AG08395 (cell line): ENCODE results near the gene ZFAND3.

Experiments used
- DNase-seq: peaks from one replicate; pipeline ENCODE4 v3.0.0; 2012; ENCODE audit warnings: mixed read lengths, low spot score

The ZFAND3 gene

DNA sequence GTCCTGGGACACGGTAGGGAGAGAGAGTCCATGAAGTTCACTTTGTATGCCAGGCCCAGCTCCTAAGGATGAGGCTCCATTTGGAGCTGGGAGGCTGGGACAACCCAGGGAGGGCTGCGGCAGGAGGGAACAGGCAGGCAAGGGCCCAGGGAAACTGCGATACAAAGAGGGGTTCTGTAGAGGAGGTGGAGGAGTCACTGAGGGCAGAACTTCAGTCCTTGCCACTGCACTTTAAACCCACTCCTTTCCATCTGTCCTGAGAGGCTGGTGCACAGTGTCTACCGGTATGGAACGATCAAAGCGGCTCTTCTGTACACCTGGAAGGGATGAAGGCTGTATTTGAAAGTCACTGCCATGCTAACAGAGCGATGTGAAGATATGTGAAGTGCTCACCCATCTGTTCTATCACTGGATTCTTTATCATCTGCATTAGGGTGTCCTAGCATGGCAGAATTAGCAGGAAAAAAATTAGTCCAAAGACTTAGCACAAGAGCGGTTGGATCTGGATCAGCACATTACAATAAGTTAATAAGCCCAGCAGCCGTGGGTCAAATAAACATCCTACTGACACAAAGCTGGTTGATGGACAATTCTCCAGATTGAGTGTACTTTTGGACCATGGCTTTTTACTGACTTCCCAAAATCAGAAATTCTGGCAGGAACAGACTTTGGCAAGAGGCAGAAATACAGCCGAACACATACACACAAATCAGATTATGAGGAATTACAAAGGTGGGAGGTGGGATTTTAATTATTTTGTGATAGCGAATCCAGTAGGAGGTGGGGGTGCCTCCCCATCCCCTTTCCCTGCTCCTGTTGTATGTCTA is 20.9 kb upstream of the ZFAND3 start:
- DNase-seq = no peak

DNA sequence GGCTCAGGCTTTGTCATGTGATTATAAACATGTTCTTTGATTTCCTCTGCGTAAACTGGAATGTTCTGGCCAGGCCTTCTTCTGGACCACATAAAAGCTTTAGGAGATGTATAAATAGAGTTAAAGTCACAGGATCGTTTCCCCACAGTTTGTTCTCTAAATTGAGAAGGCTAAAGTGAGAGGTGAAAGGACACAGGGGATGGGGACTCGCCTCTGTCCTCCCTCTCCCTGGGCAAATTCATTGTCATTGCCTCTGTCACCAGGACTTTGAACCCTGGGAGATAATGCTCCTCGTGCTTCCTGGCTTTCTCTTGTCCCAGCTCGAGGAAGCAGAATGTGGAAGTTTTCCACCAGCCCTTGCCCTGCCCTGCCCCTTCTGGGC is 20.3 kb upstream of the ZFAND3 start:
- no peak for DNase-seq

- DNase-seq = no peak
These were observed 18.6 kb upstream of the ZFAND3 start for GRCh38 chr6:37800703-37801604.

DNA sequence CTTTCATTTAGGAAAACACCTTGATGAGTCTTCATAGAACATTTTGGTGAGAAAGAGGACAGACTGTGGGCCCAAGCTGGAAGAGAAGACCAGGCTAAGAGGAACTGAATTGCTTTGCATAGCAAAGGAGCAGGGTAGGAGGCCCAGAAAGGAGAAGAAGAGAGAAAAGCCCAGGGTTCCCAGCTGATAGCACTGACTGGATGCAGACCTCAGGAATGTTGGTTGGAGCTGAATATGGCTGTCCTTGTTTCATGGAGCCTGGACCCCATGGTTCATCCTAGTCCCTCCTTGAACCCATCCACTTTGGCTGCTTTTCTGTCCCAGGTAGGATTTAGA is 18.0 kb upstream of the ZFAND3 start:
- no peak for DNase-seq

DNA sequence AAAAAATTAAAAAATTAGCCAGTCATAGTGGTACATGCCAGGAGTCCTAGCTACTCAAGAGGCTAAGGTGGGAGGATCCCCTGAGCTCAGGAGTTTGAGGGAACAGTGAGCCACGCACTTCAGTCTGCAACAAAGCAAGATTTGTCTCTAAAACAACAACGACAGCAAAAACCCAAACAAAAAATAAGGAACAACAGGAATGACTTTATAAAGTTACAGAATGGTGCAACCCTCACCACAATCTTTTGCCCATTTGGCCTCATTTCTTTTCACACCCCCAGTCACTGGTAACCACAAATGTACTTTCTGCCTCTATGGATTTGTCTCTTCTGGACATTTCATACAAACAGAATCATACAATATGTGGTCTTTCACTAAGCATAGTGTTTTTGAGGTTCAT is 16.7 kb upstream of the ZFAND3 start:
- no peak for DNase-seq

- DNase-seq = no peak
These were observed 14.9 kb upstream of the ZFAND3 start for GRCh38 chr6:37804586-37804985.

DNA sequence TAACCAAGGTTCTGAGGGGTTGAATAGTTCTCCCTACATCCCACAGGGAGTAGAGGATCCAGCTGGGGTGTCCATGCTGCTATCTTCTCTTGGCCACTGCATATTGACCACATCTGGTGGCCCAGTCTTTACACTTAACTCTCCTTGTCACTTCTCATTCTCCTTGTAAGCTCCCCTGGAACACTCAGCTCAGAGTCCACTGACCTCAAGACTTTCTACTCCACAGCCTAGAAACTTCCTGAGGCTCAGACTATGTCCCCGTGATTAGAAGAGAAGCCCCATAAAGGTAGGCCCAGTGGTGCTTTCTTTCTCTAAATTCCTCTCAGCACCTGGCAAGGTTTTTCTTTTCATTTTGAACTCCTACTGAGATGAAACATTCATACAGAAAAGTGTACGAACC is 13.3 kb upstream of the ZFAND3 start:
- no peak for DNase-seq

DNA sequence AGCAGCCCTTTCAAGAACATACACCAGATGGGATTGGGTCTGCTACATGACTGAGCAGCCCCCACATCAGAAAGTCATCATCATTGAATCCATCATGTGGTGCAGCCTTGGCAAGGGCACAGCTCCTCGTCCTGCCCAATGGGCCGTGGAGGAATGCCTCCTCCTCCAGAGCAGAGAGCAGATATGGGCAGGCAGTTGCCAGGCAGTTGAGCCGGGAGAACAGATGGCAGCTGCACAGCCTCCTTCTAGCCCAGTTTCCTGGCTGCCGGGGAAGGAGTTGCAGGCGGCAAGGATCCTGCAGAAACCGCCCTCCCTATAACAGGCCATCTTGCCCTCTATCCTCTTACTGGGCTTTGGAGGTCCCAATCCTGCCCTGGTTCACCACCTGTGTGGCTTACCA is 11.9 kb upstream of the ZFAND3 start:
- peak; percentile 33 for DNase-seq

GRCh38 chr6:37809197-37809543 is 10.4 kb upstream of the ZFAND3 start:
- peak; percentile 25 for DNase-seq

GRCh38 chr6:37812841-37813240 is 6.7 kb upstream of the ZFAND3 start:
- DNase-seq = no peak

DNA sequence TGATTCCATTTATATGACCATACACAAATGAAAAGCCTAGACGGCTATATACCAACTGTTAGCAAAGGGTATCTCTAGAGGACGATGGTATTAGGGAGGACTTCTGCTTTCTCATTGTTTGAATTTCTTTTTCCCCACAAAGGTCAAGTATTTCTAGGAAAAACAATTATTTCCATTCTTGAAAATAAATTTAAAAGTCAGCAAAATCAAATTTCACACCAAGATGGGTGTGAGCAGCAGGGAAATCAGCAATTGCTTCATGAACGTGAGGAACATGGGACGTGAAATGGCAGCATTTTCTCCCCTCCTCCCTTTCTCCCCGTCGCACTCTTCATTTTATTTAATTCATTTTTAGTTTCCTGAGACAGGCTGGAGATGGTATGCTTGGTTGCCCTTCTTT is 5.2 kb upstream of the ZFAND3 start:
- DNase-seq = no peak

DNA sequence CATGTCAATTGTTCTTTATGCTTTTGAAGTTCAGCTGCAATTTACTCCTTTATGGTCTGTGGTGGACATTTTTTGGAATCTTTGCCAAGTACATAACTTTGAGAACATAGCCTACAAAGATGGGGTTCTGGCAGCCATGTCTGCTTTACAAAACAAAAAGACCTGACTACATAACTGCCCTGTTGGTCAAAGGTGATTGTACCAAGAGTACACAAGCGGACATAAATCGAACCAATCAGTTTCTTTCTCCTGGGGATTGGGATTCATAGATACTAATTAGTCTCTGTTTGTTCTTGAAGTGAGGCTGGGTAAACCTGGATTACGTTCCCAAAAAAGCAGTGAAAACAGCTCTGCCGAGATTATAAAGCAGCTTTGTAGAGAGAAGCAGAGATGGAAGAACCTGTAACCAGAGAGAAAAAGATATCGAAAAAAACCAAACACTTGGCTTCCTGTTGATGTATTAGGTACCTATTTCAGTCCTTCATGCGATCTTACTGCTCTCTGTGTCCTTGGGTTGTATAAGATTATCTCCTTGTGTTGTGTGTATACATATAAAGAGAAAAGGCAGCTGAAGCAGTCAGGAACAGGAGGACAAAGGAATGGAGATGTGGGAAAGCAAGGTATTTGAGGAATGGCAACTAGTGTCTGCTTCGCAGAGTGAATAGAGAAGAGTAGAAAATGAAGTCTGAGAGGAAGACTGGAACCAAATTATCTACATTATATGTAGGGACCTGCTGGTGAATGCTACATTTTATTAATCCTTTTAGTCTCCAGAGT is 2.7 kb upstream of the ZFAND3 start:
- DNase-seq = no peak

GRCh38 chr6:37818536-37819176 is 871 bp upstream of the ZFAND3 start:
- DNase-seq = peak; percentile 97

DNA sequence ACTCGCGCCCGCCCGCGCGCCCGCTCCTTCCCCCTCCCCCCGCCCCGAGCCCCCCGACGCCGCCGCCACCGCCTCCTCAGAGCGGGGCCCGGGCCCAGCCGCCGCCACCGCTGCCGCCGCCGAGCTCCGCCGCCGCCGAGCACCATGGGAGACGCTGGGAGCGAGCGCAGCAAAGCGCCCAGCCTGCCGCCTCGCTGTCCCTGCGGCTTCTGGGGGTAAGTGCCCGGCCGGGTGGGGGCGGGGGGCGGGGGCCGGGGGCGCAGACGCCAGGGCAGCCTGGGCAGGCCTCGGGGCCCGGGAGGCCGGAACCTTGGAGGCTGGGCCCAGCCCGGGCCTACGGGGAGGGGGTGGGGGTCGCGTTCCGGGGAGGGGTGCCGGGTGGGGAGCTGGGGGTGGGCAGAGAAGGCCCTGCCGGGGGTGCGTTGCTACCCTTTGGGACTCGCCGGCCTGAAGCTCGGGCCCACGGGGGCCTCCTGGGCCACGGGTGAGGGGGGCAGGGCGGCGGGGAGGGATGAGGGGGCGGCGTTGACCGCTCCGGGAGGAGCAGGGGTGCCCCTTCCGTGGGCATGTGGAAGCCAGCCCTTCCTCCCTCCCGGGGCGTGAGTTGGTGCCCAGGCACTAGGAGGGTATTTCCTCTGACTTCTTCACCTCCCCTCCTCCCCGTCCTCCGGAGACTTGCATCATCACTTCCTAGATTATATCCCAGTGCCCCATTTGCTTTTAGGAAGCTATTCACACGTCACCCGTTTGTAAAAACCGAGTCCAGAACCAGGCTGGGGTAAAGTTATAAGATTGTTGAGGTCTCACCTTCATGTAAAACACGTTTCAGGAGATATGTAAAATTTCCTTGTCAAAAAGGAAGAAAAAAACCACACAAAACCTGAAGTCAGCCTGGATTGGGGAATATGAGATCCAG is 533 bp downstream of the ZFAND3 start:
- peak; percentile 47 for DNase-seq

DNA sequence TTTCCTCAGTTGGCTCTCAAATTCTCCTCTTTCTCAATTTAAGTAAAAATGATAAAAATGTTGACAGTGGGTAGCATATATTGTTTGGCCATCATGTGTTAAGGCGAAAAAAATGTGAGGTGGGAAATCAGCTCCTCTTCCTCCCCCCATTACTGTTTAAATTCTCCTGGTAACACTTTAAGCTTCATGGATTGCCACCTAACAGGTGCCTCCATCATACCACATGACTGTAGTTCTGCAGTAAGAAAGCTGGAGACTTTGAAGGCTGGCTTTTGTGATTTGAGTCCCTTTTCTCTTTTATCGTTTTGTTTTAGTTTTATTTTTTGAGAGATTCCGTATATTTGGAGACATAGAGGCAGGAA is 1.2 kb downstream of the ZFAND3 start:
- DNase-seq = no peak

DNA sequence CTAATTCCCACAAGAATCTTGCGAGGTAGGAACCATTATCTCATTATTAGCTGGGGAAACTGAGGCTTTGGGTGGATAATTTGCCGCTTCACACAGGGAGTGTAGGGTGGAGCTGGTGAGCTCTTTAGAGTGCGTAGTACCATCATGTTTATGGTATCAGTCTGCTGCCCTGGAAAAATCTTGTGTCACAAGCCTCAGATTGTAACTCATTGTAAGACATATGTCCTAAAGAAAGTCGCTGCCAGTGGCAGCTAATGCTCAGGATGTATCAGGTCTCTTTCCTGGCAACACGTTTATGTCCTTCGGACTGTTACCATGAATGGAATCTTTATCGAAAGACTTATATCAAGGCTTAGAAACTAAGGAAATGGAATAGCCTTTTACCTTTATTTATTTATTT is 1.9 kb downstream of the ZFAND3 start:
- no peak for DNase-seq

- DNase-seq = no peak
These were observed 3.5 kb downstream of the ZFAND3 start for GRCh38 chr6:37822851-37823682.

DNA sequence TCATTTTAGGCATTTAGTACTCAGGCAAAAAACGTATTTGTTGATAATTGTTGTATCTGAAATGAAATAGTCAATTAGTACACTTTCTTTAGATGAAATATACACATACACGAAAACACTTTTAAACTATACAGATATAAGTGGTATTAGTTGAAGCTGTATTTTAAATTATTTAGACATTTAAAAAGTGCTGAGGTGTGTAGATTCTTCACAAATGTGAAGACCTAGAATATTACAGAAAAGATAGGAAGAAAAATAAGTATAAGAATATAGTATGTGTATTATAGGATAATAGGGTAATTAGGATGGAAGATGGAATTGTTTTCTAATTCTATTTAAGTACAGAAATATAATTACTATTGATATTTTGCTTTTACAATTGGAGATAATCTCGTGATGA is 4.6 kb downstream of the ZFAND3 start:
- DNase-seq = no peak

DNA sequence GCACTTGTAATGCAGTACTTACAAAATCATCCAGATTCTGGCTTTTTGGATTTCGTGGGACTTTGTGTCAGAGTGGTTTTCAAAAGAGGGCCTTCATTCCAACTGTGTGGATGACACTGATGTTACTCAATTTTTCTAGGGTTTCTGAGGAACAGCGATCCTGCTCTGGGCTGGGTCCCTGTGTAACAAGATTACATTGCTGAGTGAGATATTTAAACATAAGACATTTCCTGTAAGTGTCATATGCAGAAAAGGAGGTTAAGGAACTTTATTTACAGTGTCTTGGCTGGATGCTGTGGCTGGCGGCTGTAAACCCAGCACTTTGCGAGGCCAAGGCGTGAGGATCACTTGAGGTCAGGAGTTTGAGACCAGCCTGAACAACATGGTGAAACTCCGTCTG is 6.7 kb downstream of the ZFAND3 start:
- DNase-seq = no peak

GRCh38 chr6:37826993-37827392 is 7.5 kb downstream of the ZFAND3 start:
- no peak for DNase-seq
